Activated naive CD4-positive, alpha-beta T cell treated with anti-CD3 and anti-CD28 coated beads, Interleukin-2, amount 50 U/mL, for 72 hours (primary cell): ENCODE results near the gene WWP2. TPM values are rescaled to one million over a fixed set of nuclear protein-coding genes. Genes with fewer than 3 reads are reported as not detected.
A peak's percentile ranks its signal among the peaks of the same experiment; 100 is the strongest.
"Not testable (repeated sequence)": the region's sequence is repeated elsewhere in the genome, so short reads cannot be mapped to it uniquely, and the experiment has no call there.

ENCODE experiments used
- ATAC-seq, 2 donors: fragments of 150-1000 bp; cut with Tn5 transposase; 2 replicates each; pipeline ENCODE4 v1.10.0; 2021; ENCODE audit warnings: mild to moderate bottlenecking in 2 of 2, moderate library complexity in 2 of 2
- DNase-seq, 2 donors: peaks; one replicate each; pipeline ENCODE4 v3.0.0; 2021 to 2022; ENCODE audit warnings: low spot score in 2 of 2
- H3K27ac Mint-ChIP-seq, 2 donors: one replicate each; pipeline ENCODE4 v1.8.0; 2022; ENCODE audit warnings: mild to moderate bottlenecking in 2 of 2, mixed read lengths in 2 of 2
- H3K36me3 Mint-ChIP-seq, 2 donors: one replicate each; pipeline ENCODE4 v1.8.0; 2022; ENCODE audit warnings: mixed read lengths in 2 of 2
- H3K9me3 Mint-ChIP-seq, 2 donors: one replicate each; pipeline ENCODE4 v1.8.0; 2022; ENCODE audit warnings: mixed read lengths in 2 of 2
- total RNA-seq, 2 donors: library from RNA; stranded (reverse); gene quantifications; one replicate each; pipeline ENCODE4 v1.2.3, GENCODE V29; 2022

The WWP2 gene
- total RNA-seq, 2 donors from 2014 or later = 48.2 to 51.9 TPM

GRCh38 chr16:69768666-69769065 lies 6.5 kb downstream of the WWP2 start:
- ATAC-seq (no peak), DNase-seq (no peak)
- Mint-ChIP-seq H3K9me3 (no peaks in the 10 kb centered on the region), H3K27ac (no peak overlapping the region), H3K36me3 (peaks cover 0 to 10% of the 10 kb centered on the region in 2 donors)

- no peak overlapping the region for H3K27ac Mint-ChIP-seq
- ATAC-seq (no peak), DNase-seq (no peak)
- H3K36me3 Mint-ChIP-seq = peaks cover 4 to 16% of the 10 kb centered on the region in 2 donors
- peaks cover 0 to 6% of the 10 kb centered on the region in 2 donors for H3K9me3 Mint-ChIP-seq
Observed at GRCh38 chr16:69769404-69769803, 7.3 kb downstream of the WWP2 start.

GRCh38 chr16:69771651-69771967 lies 9.5 kb downstream of the WWP2 start:
- peaks cover 8 to 17% of the 10 kb centered on the region in 2 donors for H3K9me3 Mint-ChIP-seq
- DNase-seq (no peak), ATAC-seq (no peak)
- peak overlapping the region in 1 of 2 donors; percentile 47 for H3K27ac Mint-ChIP-seq
- H3K36me3 Mint-ChIP-seq = peaks cover 21 to 27% of the 10 kb centered on the region in 2 donors

- Mint-ChIP-seq H3K27ac (peak overlapping the region in 1 of 2 donors; percentile 33), H3K9me3 (peaks cover 8 to 17% of the 10 kb centered on the region in 2 donors), H3K36me3 (peaks cover 21 to 25% of the 10 kb centered on the region in 2 donors)
- peak in 1 of 2 donors; percentile 32 for ATAC-seq
- DNase-seq = no peak
Observed at GRCh38 chr16:69773260-69773947, 11.3 kb downstream of the WWP2 start.

GRCh38 chr16:69775563-69775962 lies 13.4 kb downstream of the WWP2 start:
- H3K36me3 Mint-ChIP-seq = peaks cover 21 to 25% of the 10 kb centered on the region in 2 donors
- ATAC-seq (no peak), DNase-seq (no peak)
- H3K27ac Mint-ChIP-seq = no peak overlapping the region
- peaks cover 8 to 17% of the 10 kb centered on the region in 2 donors for H3K9me3 Mint-ChIP-seq

- peaks cover 8% of the 10 kb centered on the region in 2 donors for H3K9me3 Mint-ChIP-seq
- H3K27ac Mint-ChIP-seq = no peak overlapping the region
- DNase-seq = no peak
- peaks cover 14 to 16% of the 10 kb centered on the region in 2 donors for H3K36me3 Mint-ChIP-seq
- ATAC-seq = no peak
Observed at GRCh38 chr16:69779724-69780123, 17.6 kb downstream of the WWP2 start.

- no peak for ATAC-seq
- Mint-ChIP-seq H3K36me3 (peaks cover under 1 to 2% of the 10 kb centered on the region in 2 donors), H3K9me3 (no peaks in the 10 kb centered on the region), H3K27ac (peak overlapping the region; percentile 2 to 12)
- DNase-seq = no peak
Observed at GRCh38 chr16:69781118-69781517, 19.0 kb downstream of the WWP2 start.

GRCh38 chr16:69784586-69784985 lies 22.5 kb downstream of the WWP2 start:
- ATAC-seq (no peak), DNase-seq (no peak)
- peak overlapping the region in 1 of 2 donors; percentile 79 for H3K27ac Mint-ChIP-seq
- no peaks in the 10 kb centered on the region for H3K36me3 Mint-ChIP-seq
- H3K9me3 Mint-ChIP-seq = no peaks in the 10 kb centered on the region

GRCh38 chr16:69787883-69788282 lies 25.8 kb downstream of the WWP2 start:
- no peak overlapping the region for H3K27ac Mint-ChIP-seq

GRCh38 chr16:69791391-69791847 lies 29.3 kb downstream of the WWP2 start:
- H3K27ac Mint-ChIP-seq = peak overlapping the region in 1 of 2 donors; percentile 60
- H3K9me3 Mint-ChIP-seq, DNase-seq, H3K36me3 Mint-ChIP-seq, ATAC-seq: not testable (repeated sequence)

More at GRCh38 chr16:69787883-69788282, 25.8 kb downstream of the WWP2 start:
- H3K36me3 Mint-ChIP-seq = no peaks in the 10 kb centered on the region
- ATAC-seq = no peak
- H3K9me3 Mint-ChIP-seq = no peaks in the 10 kb centered on the region
- no peak for DNase-seq

- ATAC-seq = no peak
- no peaks in the 10 kb centered on the region for H3K9me3 Mint-ChIP-seq
- peak overlapping the region in 1 of 2 donors; percentile 24 for H3K27ac Mint-ChIP-seq
- DNase-seq = no peak
- no peaks in the 10 kb centered on the region for H3K36me3 Mint-ChIP-seq
Observed at GRCh38 chr16:69793526-69793925, 31.4 kb downstream of the WWP2 start.

GRCh38 chr16:69794486-69794885 lies 32.4 kb downstream of the WWP2 start:
- no peaks in the 10 kb centered on the region for H3K9me3 Mint-ChIP-seq
- no peak for DNase-seq
- no peak overlapping the region for H3K27ac Mint-ChIP-seq
- ATAC-seq = no peak
- H3K36me3 Mint-ChIP-seq = no peaks in the 10 kb centered on the region

GRCh38 chr16:69796285-69797118 lies 34.4 kb downstream of the WWP2 start:
- DNase-seq (peak in 1 of 2 donors; percentile 25), ATAC-seq (peak; percentile 46 to 51)
- H3K36me3 Mint-ChIP-seq = no peaks in the 10 kb centered on the region
- H3K27ac Mint-ChIP-seq = no peak overlapping the region
- no peaks in the 10 kb centered on the region for H3K9me3 Mint-ChIP-seq

GRCh38 chr16:69798466-69798865 lies 36.3 kb downstream of the WWP2 start:
- Mint-ChIP-seq H3K27ac (no peak overlapping the region), H3K36me3 (no peaks in the 10 kb centered on the region), H3K9me3 (no peaks in the 10 kb centered on the region)
- no peak for ATAC-seq
- DNase-seq = no peak

GRCh38 chr16:69799611-69800031 lies 37.5 kb downstream of the WWP2 start:
- H3K9me3 Mint-ChIP-seq = no peaks in the 10 kb centered on the region
- H3K27ac Mint-ChIP-seq = no peak overlapping the region
- ATAC-seq (no peak), DNase-seq (no peak)
- no peaks in the 10 kb centered on the region for H3K36me3 Mint-ChIP-seq

GRCh38 chr16:69804297-69804696 lies 42.2 kb downstream of the WWP2 start:
- no peak overlapping the region for H3K27ac Mint-ChIP-seq
- no peaks in the 10 kb centered on the region for H3K9me3 Mint-ChIP-seq
- ATAC-seq (no peak), DNase-seq (no peak)
- H3K36me3 Mint-ChIP-seq = no peaks in the 10 kb centered on the region

GRCh38 chr16:69806776-69807175 lies 44.6 kb downstream of the WWP2 start:
- not testable (repeated sequence) for H3K27ac Mint-ChIP-seq, ATAC-seq, DNase-seq, H3K9me3 Mint-ChIP-seq, H3K36me3 Mint-ChIP-seq
